Vagina (tissue), 2 donors: ENCODE data around the gene MEMO1.

Experiments used
- CTCF ChIP-seq, 3 experiments: fragments of 450-650 bp in 2 of 3; fragments of 200-600 bp in 1 of 3; sonication (generic) in 1 of 3; IDR thresholded peaks; one replicate each; pipeline ENCODE4 v1.5.1; 2017 to 2019; ENCODE audit warnings: antibody characterized with exemption in 3 of 3, mild to moderate bottlenecking in 2 of 3, moderate library complexity in 2 of 3
- POLR2A ChIP-seq, 2 donors: fragments of 450-650 bp; IDR thresholded peaks; one replicate each; pipeline ENCODE4 v1.6.1; 2017; ENCODE audit warnings: antibody characterized with exemption in 2 of 2, mild to moderate bottlenecking in 2 of 2, moderate library complexity in 2 of 2

- TF ChIP-seq CTCF (IDR thresholded peaks at IDR 0.05) (no peak), POLR2A (IDR thresholded peaks at IDR 0.05) (no peak)
These were observed 59.8 kb downstream of the MEMO1 start for GRCh38 chr2:31950946-31951562.
